Nephron progenitor cell (in vitro differentiated cells): ENCODE data around the gene SHMT2.

Experiments used
- DNase-seq: peaks from one replicate; pipeline ENCODE4 v3.0.0; 2021
- H3K27ac Mint-ChIP-seq: 2 replicates; pipeline ENCODE4 v1.8.0; 2021; ENCODE audit warnings: mild to moderate bottlenecking, moderate library complexity, mixed read lengths
- H3K27me3 Mint-ChIP-seq: 2 replicates; pipeline ENCODE4 v1.8.0; 2021; ENCODE audit warnings: mild to moderate bottlenecking, low read depth, mixed read lengths; ENCODE audit not compliant: poor library complexity
- H3K36me3 Mint-ChIP-seq: 2 replicates; pipeline ENCODE4 v1.8.0; 2021; ENCODE audit warnings: low read depth, mixed read lengths
- H3K4me1 Mint-ChIP-seq: 2 replicates; pipeline ENCODE4 v1.8.0; 2021; ENCODE audit warnings: mixed read lengths
- H3K4me3 Mint-ChIP-seq: 2 replicates; pipeline ENCODE4 v1.8.0; 2021; ENCODE audit warnings: mild to moderate bottlenecking, moderate library complexity, mixed read lengths
- H3K9me3 Mint-ChIP-seq: 2 replicates; pipeline ENCODE4 v1.8.0; 2021; ENCODE audit warnings: mild to moderate bottlenecking, moderate library complexity, mixed read lengths
- CTCF ChIP-seq: fragments of 200-600 bp; sonication (generic); IDR thresholded peaks from 2 replicates; pipeline ENCODE4 v1.5.0; 2021; ENCODE audit warnings: antibody characterized with exemption

The SHMT2 gene

GRCh38 chr12:57243521-57244311 lies 14.2 kb downstream of the SHMT2 start:
- peaks cover 65% of the 10 kb centered on the region for H3K4me1 Mint-ChIP-seq
- peak; percentile 65 for TF ChIP-seq CTCF
- DNase-seq: peak; percentile 93
- H3K9me3 Mint-ChIP-seq: no peaks in the 10 kb centered on the region
- H3K36me3 Mint-ChIP-seq: peaks cover 7% of the 10 kb centered on the region
- peak overlapping the region; percentile 83 for H3K4me3 Mint-ChIP-seq
- H3K27me3 Mint-ChIP-seq: peaks cover 52% of the 10 kb centered on the region
- no peak overlapping the region for H3K27ac Mint-ChIP-seq

GRCh38 chr12:57244312-57244696 lies 14.8 kb downstream of the SHMT2 start:
- no peak for DNase-seq
- Mint-ChIP-seq H3K27me3 (peaks cover 46% of the 10 kb centered on the region), H3K27ac (no peak overlapping the region), H3K4me1 (peaks cover 66% of the 10 kb centered on the region), H3K4me3 (peak overlapping the region; percentile 83), H3K9me3 (no peaks in the 10 kb centered on the region), H3K36me3 (peaks cover 11% of the 10 kb centered on the region)
- TF ChIP-seq CTCF: no peak

DNA sequence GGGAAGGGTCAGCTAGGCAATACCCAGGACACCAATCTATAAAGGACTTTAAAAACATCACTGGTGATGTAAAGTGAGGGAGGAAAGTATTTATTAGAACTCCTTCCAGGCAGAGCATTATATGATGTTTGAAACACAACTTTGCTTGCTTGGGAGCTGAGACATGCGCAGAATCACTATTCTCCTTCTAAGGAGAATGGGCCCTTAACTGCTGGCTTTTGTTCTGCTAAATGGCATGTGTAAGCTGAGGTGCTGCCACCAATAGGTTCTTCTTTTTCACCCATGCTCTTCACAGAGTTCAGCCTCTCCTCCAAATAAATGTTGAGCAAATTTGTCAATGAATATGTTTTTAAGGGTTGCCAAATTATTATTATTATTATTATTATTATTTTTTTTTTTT lies 17.5 kb downstream of the SHMT2 start:
- no peak overlapping the region for H3K27ac Mint-ChIP-seq
- H3K4me3 Mint-ChIP-seq: no peak overlapping the region
- H3K9me3 Mint-ChIP-seq: no peaks in the 10 kb centered on the region
- DNase-seq: no peak
- peaks cover 62% of the 10 kb centered on the region for H3K4me1 Mint-ChIP-seq
- peaks cover 11% of the 10 kb centered on the region for H3K36me3 Mint-ChIP-seq
- no peak for TF ChIP-seq CTCF
- peaks cover 19% of the 10 kb centered on the region for H3K27me3 Mint-ChIP-seq

GRCh38 chr12:57248934-57249742 lies 19.6 kb downstream of the SHMT2 start:
- H3K27ac Mint-ChIP-seq: no peak overlapping the region
- DNase-seq: no peak
- H3K9me3 Mint-ChIP-seq: no peaks in the 10 kb centered on the region
- no peak for TF ChIP-seq CTCF
- H3K4me3 Mint-ChIP-seq: no peak overlapping the region
- peaks cover 19% of the 10 kb centered on the region for H3K36me3 Mint-ChIP-seq
- peaks cover 49% of the 10 kb centered on the region for H3K4me1 Mint-ChIP-seq
- peaks cover 11% of the 10 kb centered on the region for H3K27me3 Mint-ChIP-seq

- Mint-ChIP-seq H3K27me3 (peaks cover 4% of the 10 kb centered on the region), H3K9me3 (no peaks in the 10 kb centered on the region), H3K36me3 (peaks cover 23% of the 10 kb centered on the region), H3K4me3 (no peak overlapping the region), H3K4me1 (peaks cover 39% of the 10 kb centered on the region), H3K27ac (peak overlapping the region; percentile 66)
- no peak for DNase-seq
- TF ChIP-seq CTCF: no peak
Measured at GRCh38 chr12:57250541-57250940, 21.0 kb downstream of the SHMT2 start.
